Mesenchymal stem cell (in vitro differentiated cells and primary cell): ENCODE data around the gene GLIS2.
A peak's percentile ranks its signal among the peaks of the same experiment; 100 is the strongest.

Source experiments
- DNase-seq: peaks from one replicate; pipeline ENCODE4 v3.0.0-alpha.2; 2013
- H2AFZ ChIP-seq: one replicate; pipeline ENCODE4 v1.6.1; 2013; ENCODE audit warnings: low read depth, mild to moderate bottlenecking, control low read depth, inconsistent platforms, low read length, moderate library complexity
- H2AK5ac ChIP-seq: 2 replicates; pipeline ENCODE4 v1.6.1; 2013; ENCODE audit warnings: low read length, moderate library complexity, mild to moderate bottlenecking, inconsistent platforms; ENCODE audit not compliant: severe bottlenecking
- H2BK120ac ChIP-seq: one replicate; pipeline ENCODE4 v1.6.1; 2013; ENCODE audit warnings: low read depth, mild to moderate bottlenecking, inconsistent platforms, low read length, moderate library complexity
- H2BK12ac ChIP-seq, 2 experiments: one replicate each; pipeline ENCODE4 v1.6.1; 2013; ENCODE audit warnings: inconsistent platforms in 2 of 2, low read length in 2 of 2, mild to moderate bottlenecking in 2 of 2, moderate library complexity in 2 of 2, control low read depth in 1 of 2
- H2BK15ac ChIP-seq: one replicate; pipeline ENCODE4 v1.6.1; 2013; ENCODE audit warnings: mild to moderate bottlenecking, low read depth, inconsistent platforms; ENCODE audit not compliant: poor library complexity, severe bottlenecking
- H2BK5ac ChIP-seq: 2 replicates; pipeline ENCODE4 v1.6.1; 2013; ENCODE audit warnings: low read depth, mild to moderate bottlenecking, low read length, control low read depth, inconsistent platforms; ENCODE audit not compliant: poor library complexity, severe bottlenecking
- H3K14ac ChIP-seq, 2 experiments: one replicate each; pipeline ENCODE4 v1.6.1; 2013; ENCODE audit warnings: inconsistent platforms in 2 of 2, low read length in 2 of 2, control low read depth in 1 of 2, mild to moderate bottlenecking in 1 of 2, moderate library complexity in 1 of 2
- H3K18ac ChIP-seq, 2 experiments: one replicate each; pipeline ENCODE4 v1.6.1; 2013; ENCODE audit warnings: inconsistent platforms in 2 of 2, low read length in 2 of 2, control low read depth in 1 of 2, low read depth in 1 of 2, mild to moderate bottlenecking in 1 of 2
- H3K23ac ChIP-seq, 2 experiments: one replicate each; pipeline ENCODE4 v1.6.1; 2013; ENCODE audit warnings: inconsistent platforms in 2 of 2, low read length in 2 of 2, mild to moderate bottlenecking in 2 of 2, moderate library complexity in 2 of 2, control low read depth in 1 of 2
- H3K27ac ChIP-seq: 2 replicates; pipeline ENCODE4 v1.5.1; 2013; ENCODE audit warnings: mild to moderate bottlenecking, moderate library complexity, low read length, control low read depth, inconsistent platforms; ENCODE audit not compliant: poor library complexity, severe bottlenecking
- H3K27me3 ChIP-seq, 2 experiments: 2 replicates each; pipeline versions ENCODE4 v1.6.1 to v1.7.0; 2013; ENCODE audit warnings: low read length in 2 of 2, mild to moderate bottlenecking in 2 of 2, moderate library complexity in 2 of 2, control low read depth in 1 of 2, inconsistent platforms in 1 of 2; ENCODE audit not compliant: control insufficient read depth in 1 of 2, insufficient read depth in 1 of 2
- H3K36me3 ChIP-seq, 2 experiments: 2 replicates each; pipeline versions ENCODE4 v1.6.1 to v1.7.0; 2013; ENCODE audit warnings: low read length in 2 of 2, control low read depth in 1 of 2, inconsistent platforms in 1 of 2, low read depth in 1 of 2, mild to moderate bottlenecking in 1 of 2; ENCODE audit not compliant: insufficient read depth in 2 of 2, control insufficient read depth in 1 of 2
- H3K4ac ChIP-seq, 2 experiments: one replicate each; pipeline ENCODE4 v1.6.1; 2013; ENCODE audit warnings: inconsistent platforms in 2 of 2, low read length in 2 of 2, mild to moderate bottlenecking in 2 of 2, moderate library complexity in 2 of 2, control low read depth in 1 of 2, low read depth in 1 of 2
- H3K4me1 ChIP-seq: 2 replicates; pipeline ENCODE4 v1.6.1; 2013; ENCODE audit warnings: low read depth, low read length, control low read depth; ENCODE audit not compliant: control insufficient read depth, insufficient read depth
- H3K4me2 ChIP-seq: 2 replicates; pipeline ENCODE4 v1.6.1; 2013; ENCODE audit warnings: low read length, mild to moderate bottlenecking, inconsistent platforms; ENCODE audit not compliant: poor library complexity, severe bottlenecking
- H3K4me3 ChIP-seq, 2 experiments: 2 replicates each; pipeline versions ENCODE4 v1.5.1 to v1.7.0; 2013; ENCODE audit warnings: low read length in 2 of 2, mild to moderate bottlenecking in 2 of 2, control low read depth in 1 of 2, low read depth in 1 of 2; ENCODE audit not compliant: insufficient read depth in 1 of 2
- H3K79me1 ChIP-seq: replicated peaks from 2 replicates; pipeline ENCODE4 v1.6.1; 2013; ENCODE audit warnings: mild to moderate bottlenecking, control low read depth, low read length, inconsistent platforms; ENCODE audit not compliant: poor library complexity, severe bottlenecking
- H3K9ac ChIP-seq: 2 replicates; pipeline ENCODE4 v1.7.0; 2013; ENCODE audit warnings: mild to moderate bottlenecking, low read length, moderate library complexity
- H3K9me3 ChIP-seq: 2 replicates; pipeline ENCODE4 v1.7.0; 2013; ENCODE audit warnings: mild to moderate bottlenecking, low read length; ENCODE audit not compliant: control insufficient read depth
- H4K8ac ChIP-seq: one replicate; pipeline ENCODE4 v1.6.1; 2013; ENCODE audit warnings: inconsistent platforms, mild to moderate bottlenecking, low read length, moderate library complexity
- H4K91ac ChIP-seq: one replicate; pipeline ENCODE4 v1.6.1; 2013; ENCODE audit warnings: mild to moderate bottlenecking, low read length, inconsistent platforms
- WGBS: methylation state at CpG from one replicate; pipeline ENCODE4 v1.1.7; 2013; ENCODE audit warnings: mixed read lengths; 5-methylcytosine and 5-hydroxymethylcytosine counted together

Gene GLIS2

GRCh38 chr16:4378161-4378666, 62.3 kb downstream of the GLIS2 start:
- Histone ChIP-seq H3K4me2 (no peak overlapping the region), H3K18ac (no peak overlapping the region), H3K4me3 (peak overlapping the region in 1 of 2 experiments; percentile 55), H4K91ac (no peak overlapping the region), H3K79me1 (peaks cover 33% of the 10 kb centered on the region), H3K9ac (peak overlapping the region; percentile 68), H2BK120ac (no peak overlapping the region), H2AK5ac (no peak overlapping the region), H3K36me3 (peaks cover 50 to 66% of the 10 kb centered on the region in 2 experiments), H3K23ac (no peak overlapping the region), H3K4me1 (peaks cover 83% of the 10 kb centered on the region), H3K27me3 (no peaks in the 10 kb centered on the region), H3K4ac (no peak overlapping the region), H3K27ac (no peak overlapping the region), H3K14ac (no peak overlapping the region), H2AFZ (no peak overlapping the region), H3K9me3 (no peaks in the 10 kb centered on the region), H4K8ac (no peak overlapping the region), H2BK15ac (no peak overlapping the region), H2BK5ac (no peak overlapping the region), H2BK12ac (no peak overlapping the region)
- 57% methylated on average over 15 of the region's 15 CpGs for WGBS
- DNase-seq: no peak

GRCh38 chr16:4378999-4379690, 63.3 kb downstream of the GLIS2 start:
- H3K4me1 ChIP-seq: peaks cover 81% of the 10 kb centered on the region
- H4K8ac ChIP-seq: no peak overlapping the region
- no peak overlapping the region for H3K18ac ChIP-seq
- no peak overlapping the region for H3K27ac ChIP-seq
- H3K9me3 ChIP-seq: no peaks in the 10 kb centered on the region
- H2AK5ac ChIP-seq: peak overlapping the region; percentile 24
- H2BK12ac ChIP-seq: no peak overlapping the region
- no peak overlapping the region for H3K23ac ChIP-seq
- no peak overlapping the region for H2BK5ac ChIP-seq
- H3K4me2 ChIP-seq: no peak overlapping the region
- WGBS: 94% methylated on average over 21 of the region's 21 CpGs
- H3K79me1 ChIP-seq: peaks cover 38% of the 10 kb centered on the region
- no peaks in the 10 kb centered on the region for H3K27me3 ChIP-seq
- peak overlapping the region; percentile 68 for H3K9ac ChIP-seq
- H3K4ac ChIP-seq: no peak overlapping the region
- H3K36me3 ChIP-seq: peaks cover 59 to 73% of the 10 kb centered on the region in 2 experiments
- no peak for DNase-seq
- no peak overlapping the region for H2AFZ ChIP-seq
- no peak overlapping the region for H2BK120ac ChIP-seq
- H2BK15ac ChIP-seq: no peak overlapping the region
- no peak overlapping the region for H4K91ac ChIP-seq
- no peak overlapping the region for H3K14ac ChIP-seq
- H3K4me3 ChIP-seq: no peak overlapping the region

- Histone ChIP-seq H4K91ac (no peak overlapping the region), H3K27me3 (no peaks in the 10 kb centered on the region), H3K36me3 (peaks cover 61 to 80% of the 10 kb centered on the region in 2 experiments), H3K4ac (no peak overlapping the region), H3K27ac (peak overlapping the region; percentile 2), H2BK120ac (no peak overlapping the region), H3K9me3 (no peaks in the 10 kb centered on the region), H3K4me1 (peaks cover 79% of the 10 kb centered on the region), H3K18ac (no peak overlapping the region), H3K9ac (no peak overlapping the region), H2AK5ac (no peak overlapping the region), H2BK15ac (no peak overlapping the region), H3K23ac (no peak overlapping the region), H3K14ac (no peak overlapping the region), H2BK5ac (no peak overlapping the region), H3K4me3 (no peak overlapping the region), H3K79me1 (peaks cover 42% of the 10 kb centered on the region), H2BK12ac (no peak overlapping the region), H4K8ac (no peak overlapping the region), H2AFZ (no peak overlapping the region), H3K4me2 (no peak overlapping the region)
- DNase-seq: no peak
- WGBS: 88% methylated on average over 25 of the region's 26 CpGs
These were observed 64.5 kb downstream of the GLIS2 start for GRCh38 chr16:4380119-4381063.
